Upper lobe of left lung (tissue), 6 donors: ENCODE results near the gene MORN1. TPM values are rescaled to one million over a fixed set of nuclear protein-coding genes. Genes with fewer than 3 reads are reported as not detected.
"Not testable (repeated sequence)": the region's sequence is repeated elsewhere in the genome, so short reads cannot be mapped to it uniquely, and the experiment has no call there.

Experiments used
- ATAC-seq, 2 donors: fragments of 200-7000 bp; cut with Tn5 transposase; one replicate each; pipeline ENCODE4 v1.9.1; 2022; ENCODE audit warnings: mild to moderate bottlenecking in 2 of 2, moderate library complexity in 2 of 2; ENCODE audit not compliant: low FRiP score in 2 of 2
- DNase-seq, 2 donors: peaks; one replicate each; pipeline ENCODE4 v3.0.0-alpha.2; 2019 to 2020
- H3K27ac ChIP-seq, 4 donors: fragments of 200-600 bp; sonication (generic); one replicate each; pipeline ENCODE4 v1.5.1; 2016 to 2019
- H3K27me3 ChIP-seq, 4 donors: fragments of 200-600 bp; sonication (generic); one replicate each; pipeline ENCODE4 v1.5.1; 2017 to 2019
- H3K36me3 ChIP-seq, 4 donors: fragments of 200-600 bp; sonication (generic); one replicate each; pipeline ENCODE4 v1.5.1; 2016 to 2019
- H3K4me1 ChIP-seq, 4 donors: fragments of 200-600 bp; sonication (generic); one replicate each; pipeline ENCODE4 v1.5.1; 2018 to 2019
- H3K4me3 ChIP-seq, 4 donors: fragments of 200-600 bp; sonication (generic); one replicate each; pipeline ENCODE4 v1.5.1; 2017 to 2019; ENCODE audit warnings: mild to moderate bottlenecking in 2 of 4, moderate library complexity in 1 of 4
- H3K9me3 ChIP-seq, 4 donors: fragments of 200-600 bp; sonication (generic); one replicate each; pipeline ENCODE4 v1.5.1; 2018 to 2019
- EP300 ChIP-seq, 4 donors: sonication (generic); formaldehyde crosslinking; IDR thresholded peaks; one replicate each; pipeline ENCODE4 v1.5.1; 2017; ENCODE audit warnings: antibody characterized with exemption in 4 of 4, control low read depth in 2 of 4
- POLR2A ChIP-seq, 4 donors: fragments of 450-650 bp; IDR thresholded peaks; one replicate each; pipeline ENCODE4 v1.5.1; 2016 to 2017; ENCODE audit warnings: antibody characterized with exemption in 4 of 4, mild to moderate bottlenecking in 2 of 4
- POLR2AphosphoS5 ChIP-seq, 2 donors: sonication (generic); formaldehyde crosslinking; IDR thresholded peaks; one replicate each; pipeline ENCODE4 v1.5.1; 2017; ENCODE audit warnings: antibody characterized with exemption in 2 of 2
- WGBS, 2 donors: methylation state at CpG; one replicate each; pipeline ENCODE4 v1.1.5; 2017 to 2018; 5-methylcytosine and 5-hydroxymethylcytosine counted together
- total RNA-seq, 6 donors: library from RNA; depleted of rRNA in 4 of 6; stranded (reverse); fragments of >200 nt in 4 of 6; gene quantifications; one replicate each; pipeline versions ENCODE4 v1.1.0 to v1.2.1, GENCODE V29; 2016 to 2021
- TF ChIP-seq, protein P1 (sequence below), 6 experiments: fragments of 450-650 bp in 4 of 6; fragments of 200-600 bp in 2 of 6; sonication (generic) in 2 of 6; IDR thresholded peaks; one replicate each; pipeline ENCODE4 v1.5.1; 2016 to 2019; ENCODE audit warnings: antibody characterized with exemption in 6 of 6
- donor health status: DM: no; HTN: no; CAD: no; lungs with moderate emphysema.
- donor health status: DM: no; HTN: yes; CAD: no; lungs with severe emphysema.

MORN1 gene
- total RNA-seq, 6 donors from 2014 or later = 8.5 to 23.4 (median 14.6) TPM

- DNase-seq (peak in 1 of 2 donors; percentile 76), ATAC-seq (no peak)
- Histone ChIP-seq H3K4me1 (peaks cover 9 to 14% (median 10%) of the 10 kb centered on the region in 4 donors), H3K9me3 (no peaks in the 10 kb centered on the region), H3K27me3 (no peaks in the 10 kb centered on the region), H3K27ac (no peak overlapping the region), H3K4me3 (no peak overlapping the region), H3K36me3 (no peaks in the 10 kb centered on the region)
- TF ChIP-seq POLR2AphosphoS5 (IDR thresholded peaks at IDR 0.05) = no peak
- TF ChIP-seq EP300 (IDR thresholded peaks at IDR 0.05) = no peak
- TF ChIP-seq, protein P1, sequence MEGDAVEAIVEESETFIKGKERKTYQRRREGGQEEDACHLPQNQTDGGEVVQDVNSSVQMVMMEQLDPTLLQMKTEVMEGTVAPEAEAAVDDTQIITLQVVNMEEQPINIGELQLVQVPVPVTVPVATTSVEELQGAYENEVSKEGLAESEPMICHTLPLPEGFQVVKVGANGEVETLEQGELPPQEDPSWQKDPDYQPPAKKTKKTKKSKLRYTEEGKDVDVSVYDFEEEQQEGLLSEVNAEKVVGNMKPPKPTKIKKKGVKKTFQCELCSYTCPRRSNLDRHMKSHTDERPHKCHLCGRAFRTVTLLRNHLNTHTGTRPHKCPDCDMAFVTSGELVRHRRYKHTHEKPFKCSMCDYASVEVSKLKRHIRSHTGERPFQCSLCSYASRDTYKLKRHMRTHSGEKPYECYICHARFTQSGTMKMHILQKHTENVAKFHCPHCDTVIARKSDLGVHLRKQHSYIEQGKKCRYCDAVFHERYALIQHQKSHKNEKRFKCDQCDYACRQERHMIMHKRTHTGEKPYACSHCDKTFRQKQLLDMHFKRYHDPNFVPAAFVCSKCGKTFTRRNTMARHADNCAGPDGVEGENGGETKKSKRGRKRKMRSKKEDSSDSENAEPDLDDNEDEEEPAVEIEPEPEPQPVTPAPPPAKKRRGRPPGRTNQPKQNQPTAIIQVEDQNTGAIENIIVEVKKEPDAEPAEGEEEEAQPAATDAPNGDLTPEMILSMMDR (IDR thresholded peaks at IDR 0.05) = no peak
- TF ChIP-seq POLR2A (IDR thresholded peaks at IDR 0.05) = no peak
- 88% methylated on average over 8 of the region's 12 CpGs; no CpG with 5 or more reads in 1 of the 2 donors for WGBS, 2 donors
These were observed 61.3 kb downstream of the MORN1 start for GRCh38 chr1:2330035-2330434.

- no peak overlapping the region for H3K27ac ChIP-seq
- H3K4me1 ChIP-seq = peaks cover 9 to 14% (median 10%) of the 10 kb centered on the region in 4 donors
- no peak for ATAC-seq
- no peak overlapping the region for H3K4me3 ChIP-seq
- WGBS, 2 donors = 82 to 91% methylated on average over 10 to 22 of the region's 24 CpGs
- peak in 1 of 2 donors; percentile 73 for DNase-seq
- no peaks in the 10 kb centered on the region for H3K27me3 ChIP-seq
- no peaks in the 10 kb centered on the region for H3K9me3 ChIP-seq
- TF ChIP-seq POLR2AphosphoS5 (IDR thresholded peaks at IDR 0.05) (no peak), EP300 (IDR thresholded peaks at IDR 0.05) (no peak)
- TF ChIP-seq, protein P1 (IDR thresholded peaks at IDR 0.05) = no peak
- no peaks in the 10 kb centered on the region for H3K36me3 ChIP-seq
These were observed 62.5 kb downstream of the MORN1 start for GRCh38 chr1:2328676-2329455.

- H3K4me3 ChIP-seq = no peak overlapping the region
- ATAC-seq (no peak), DNase-seq (peak in 1 of 2 donors; percentile 81)
- no peaks in the 10 kb centered on the region for H3K9me3 ChIP-seq
- H3K27me3 ChIP-seq = no peaks in the 10 kb centered on the region
- H3K4me1 ChIP-seq = peaks cover 9 to 15% (median 10%) of the 10 kb centered on the region in 4 donors
- H3K36me3 ChIP-seq = no peaks in the 10 kb centered on the region
- TF ChIP-seq, protein P1 (IDR thresholded peaks at IDR 0.05) = no peak
- TF ChIP-seq EP300 (IDR thresholded peaks at IDR 0.05) (no peak), POLR2AphosphoS5 (IDR thresholded peaks at IDR 0.05) (no peak), POLR2A (IDR thresholded peaks at IDR 0.05) (no peak)
- no peak overlapping the region for H3K27ac ChIP-seq
- WGBS, 2 donors = 89 to 92% methylated on average over 12 to 22 of the region's 22 CpGs
These were observed 63.5 kb downstream of the MORN1 start for GRCh38 chr1:2327841-2328240.

GRCh38 chr1:2327162-2327561, 64.2 kb downstream of the MORN1 start:
- H3K9me3 ChIP-seq, ATAC-seq, DNase-seq, H3K4me3 ChIP-seq, H3K27ac ChIP-seq, H3K36me3 ChIP-seq, H3K27me3 ChIP-seq: not testable (repeated sequence)
- H3K4me1 ChIP-seq = peaks cover 9 to 22% (median 14%) of the 10 kb centered on the region in 4 donors
- WGBS, 2 donors = 92 to 98% methylated on average over 2 of the region's 2 CpGs

DNA sequence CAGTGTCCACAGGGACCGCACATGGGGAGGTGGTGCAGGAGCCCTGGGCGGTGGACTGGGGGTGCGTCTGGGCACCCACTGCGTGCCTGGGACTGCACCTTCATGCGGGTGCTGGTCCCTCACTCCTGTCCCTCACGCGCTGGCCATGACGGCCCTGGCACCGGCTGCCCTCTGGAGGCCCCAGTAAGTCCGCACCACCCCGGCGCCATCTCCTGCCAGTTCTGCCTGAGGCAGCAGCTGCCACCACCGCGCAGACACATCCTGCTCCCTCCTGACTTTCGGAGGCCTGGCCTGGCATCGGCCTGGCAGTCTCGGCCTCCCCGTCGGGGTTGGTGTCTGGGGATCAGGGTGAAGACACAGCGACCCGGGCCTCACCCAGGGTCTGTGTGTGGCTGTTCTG, 64.8 kb downstream of the MORN1 start:
- Histone ChIP-seq H3K27me3 (no peaks in the 10 kb centered on the region), H3K9me3 (no peaks in the 10 kb centered on the region), H3K4me3 (no peak overlapping the region), H3K27ac (no peak overlapping the region), H3K4me1 (peaks cover 14 to 28% (median 20%) of the 10 kb centered on the region in 4 donors), H3K36me3 (no peaks in the 10 kb centered on the region)
- DNase-seq (no peak), ATAC-seq (no peak)
- 73 to 94% methylated on average over 3 to 9 of the region's 21 CpGs for WGBS, 2 donors
- TF ChIP-seq POLR2A (IDR thresholded peaks at IDR 0.05) = no peak
- TF ChIP-seq EP300 (IDR thresholded peaks at IDR 0.05) = no peak
- no peak for TF ChIP-seq POLR2AphosphoS5 (IDR thresholded peaks at IDR 0.05)
- TF ChIP-seq, protein P1 (IDR thresholded peaks at IDR 0.05) = no peak
